ENCODE measurements around the gene PWWP2B.

The PWWP2B gene

DNA sequence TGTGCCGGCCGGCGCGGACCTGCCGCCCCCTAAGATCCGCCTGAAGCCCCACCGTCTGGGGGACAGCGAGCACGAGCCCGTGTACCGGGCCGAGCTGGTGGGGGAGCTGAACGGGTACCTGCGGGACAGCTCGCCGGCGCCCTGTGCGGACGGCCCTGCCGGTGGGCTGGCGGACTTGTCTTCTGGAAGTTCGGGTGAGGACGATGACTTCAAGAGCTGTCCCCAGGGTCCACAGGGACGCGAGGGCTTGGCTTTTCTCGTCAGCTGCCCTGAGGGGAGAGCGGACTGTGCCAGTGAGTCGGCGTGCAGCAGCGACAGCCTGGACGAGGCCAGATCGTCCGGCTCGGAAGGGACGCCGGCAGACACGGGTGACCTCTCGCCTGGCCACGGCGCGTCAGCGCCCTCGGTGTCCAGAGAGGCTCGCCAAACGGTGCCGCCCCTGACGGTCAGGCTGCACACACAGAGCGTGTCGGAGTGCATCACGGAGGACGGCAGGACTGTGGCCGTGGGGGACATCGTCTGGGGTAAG, 8.5 kb downstream of the PWWP2B start:
- H3K4me1 ChIP-seq: peaks cover 14% of the 10 kb centered on the region
- TF ChIP-seq, protein P1, sequence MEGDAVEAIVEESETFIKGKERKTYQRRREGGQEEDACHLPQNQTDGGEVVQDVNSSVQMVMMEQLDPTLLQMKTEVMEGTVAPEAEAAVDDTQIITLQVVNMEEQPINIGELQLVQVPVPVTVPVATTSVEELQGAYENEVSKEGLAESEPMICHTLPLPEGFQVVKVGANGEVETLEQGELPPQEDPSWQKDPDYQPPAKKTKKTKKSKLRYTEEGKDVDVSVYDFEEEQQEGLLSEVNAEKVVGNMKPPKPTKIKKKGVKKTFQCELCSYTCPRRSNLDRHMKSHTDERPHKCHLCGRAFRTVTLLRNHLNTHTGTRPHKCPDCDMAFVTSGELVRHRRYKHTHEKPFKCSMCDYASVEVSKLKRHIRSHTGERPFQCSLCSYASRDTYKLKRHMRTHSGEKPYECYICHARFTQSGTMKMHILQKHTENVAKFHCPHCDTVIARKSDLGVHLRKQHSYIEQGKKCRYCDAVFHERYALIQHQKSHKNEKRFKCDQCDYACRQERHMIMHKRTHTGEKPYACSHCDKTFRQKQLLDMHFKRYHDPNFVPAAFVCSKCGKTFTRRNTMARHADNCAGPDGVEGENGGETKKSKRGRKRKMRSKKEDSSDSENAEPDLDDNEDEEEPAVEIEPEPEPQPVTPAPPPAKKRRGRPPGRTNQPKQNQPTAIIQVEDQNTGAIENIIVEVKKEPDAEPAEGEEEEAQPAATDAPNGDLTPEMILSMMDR (IDR thresholded peaks at IDR 0.05; ENCODE audit: low read depth, low read length): no peak
- no peak overlapping the region for H3K4me3 ChIP-seq (ENCODE audit: low read depth, low read length)
- H3K27me3 ChIP-seq: no peaks in the 10 kb centered on the region
- H3K36me3 ChIP-seq: peaks cover 16% of the 10 kb centered on the region
- DNase-seq: no peak
- H3K9me3 ChIP-seq: no peaks in the 10 kb centered on the region

DNA sequence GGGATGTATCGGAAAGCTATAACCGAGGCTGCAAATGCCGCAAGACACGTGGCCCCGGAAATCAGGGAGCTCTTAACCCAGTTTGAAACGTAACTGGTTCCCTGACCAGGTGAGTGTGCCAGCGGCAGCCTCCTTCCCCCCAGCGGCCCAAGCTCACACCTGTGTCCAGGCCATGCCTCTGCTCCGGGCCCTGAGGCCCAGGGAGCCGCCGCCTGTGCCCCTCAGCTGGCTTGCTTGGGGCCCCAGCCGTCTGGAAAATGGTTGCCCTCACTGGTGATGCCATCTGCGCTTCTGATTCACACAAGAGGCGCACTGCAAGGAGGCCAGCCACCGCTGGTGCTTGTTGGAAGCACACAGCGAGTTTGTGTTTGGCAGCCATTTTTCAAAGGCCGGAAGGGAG, 9.2 kb downstream of the PWWP2B start:
- H3K9me3 ChIP-seq: no peaks in the 10 kb centered on the region
- no peaks in the 10 kb centered on the region for H3K27me3 ChIP-seq
- peaks cover 16% of the 10 kb centered on the region for H3K4me1 ChIP-seq
- H3K36me3 ChIP-seq: peaks cover 16% of the 10 kb centered on the region
- DNase-seq: no peak
- no peak overlapping the region for H3K4me3 ChIP-seq (ENCODE audit: low read depth, low read length)
- TF ChIP-seq, protein P1 (IDR thresholded peaks at IDR 0.05; ENCODE audit: low read depth, low read length): no peak

DNA sequence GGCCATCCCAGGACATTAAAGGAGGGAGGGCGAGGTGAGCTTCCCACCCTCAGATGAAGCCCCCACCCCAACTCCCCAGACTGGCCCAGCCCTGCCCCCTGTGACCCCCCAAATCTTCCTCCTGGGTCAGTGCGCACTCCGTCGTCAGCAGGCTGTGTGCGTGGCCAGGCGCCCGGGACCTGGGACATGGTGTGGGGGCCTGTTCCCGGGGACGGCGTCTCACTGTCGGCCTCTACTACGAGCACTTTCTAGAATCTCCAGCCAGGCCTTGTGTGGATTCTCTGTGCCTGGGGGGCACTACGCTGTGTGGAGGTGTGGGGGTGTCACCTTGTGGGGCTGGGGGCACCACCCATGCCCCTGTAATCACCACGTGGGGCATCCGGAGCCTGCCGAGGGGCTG, 9.8 kb downstream of the PWWP2B start:
- no peak for DNase-seq
- TF ChIP-seq, protein P1 (IDR thresholded peaks at IDR 0.05; ENCODE audit: low read depth, low read length): no peak
- H3K4me3 ChIP-seq (ENCODE audit: low read depth, low read length): no peak overlapping the region
- no peaks in the 10 kb centered on the region for H3K27me3 ChIP-seq
- H3K4me1 ChIP-seq: peaks cover 20% of the 10 kb centered on the region
- H3K36me3 ChIP-seq: peaks cover 16% of the 10 kb centered on the region
- H3K9me3 ChIP-seq: no peaks in the 10 kb centered on the region

GRCh38 chr10:132407243-132407746, 10.3 kb downstream of the PWWP2B start:
- TF ChIP-seq, protein P1 (IDR thresholded peaks at IDR 0.05; ENCODE audit: low read depth, low read length): no peak
- no peak overlapping the region for H3K4me3 ChIP-seq (ENCODE audit: low read depth, low read length)

DNA sequence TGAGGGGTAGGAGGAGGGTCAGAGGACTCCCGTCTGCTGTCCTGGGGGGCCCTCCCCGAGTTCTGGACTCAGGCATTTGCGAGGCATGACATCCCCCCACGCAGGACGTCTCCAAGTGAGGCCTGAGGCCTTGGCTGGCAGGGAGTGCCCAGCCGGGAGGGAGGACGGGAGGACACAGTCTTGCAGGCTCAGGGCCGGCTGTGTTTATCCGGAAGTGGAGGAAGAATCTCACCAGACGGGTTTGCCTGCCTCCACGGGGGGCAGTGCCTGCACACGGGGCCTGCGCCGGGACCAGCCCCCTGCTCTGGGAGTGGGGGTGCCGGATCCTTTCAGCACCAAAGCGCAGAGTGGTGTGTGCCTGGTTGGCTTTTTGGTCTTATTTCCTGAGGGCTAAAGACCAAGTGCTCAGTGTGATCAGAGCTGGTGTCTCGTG, 10.9 kb downstream of the PWWP2B start:
- Histone ChIP-seq H3K27me3 (no peaks in the 10 kb centered on the region), H3K4me3 (ENCODE audit: low read depth, low read length) (no peak overlapping the region), H3K9me3 (no peaks in the 10 kb centered on the region), H3K4me1 (peaks cover 31% of the 10 kb centered on the region), H3K36me3 (peaks cover 16% of the 10 kb centered on the region)
- no peak for DNase-seq
- TF ChIP-seq, protein P1 (IDR thresholded peaks at IDR 0.05; ENCODE audit: low read depth, low read length): no peak

More at GRCh38 chr10:132407243-132407746, 10.3 kb downstream of the PWWP2B start:
- peaks cover 26% of the 10 kb centered on the region for H3K4me1 ChIP-seq
- H3K27me3 ChIP-seq: no peaks in the 10 kb centered on the region
- H3K9me3 ChIP-seq: no peaks in the 10 kb centered on the region
- H3K36me3 ChIP-seq: peaks cover 16% of the 10 kb centered on the region
- DNase-seq: no peak

DNA sequence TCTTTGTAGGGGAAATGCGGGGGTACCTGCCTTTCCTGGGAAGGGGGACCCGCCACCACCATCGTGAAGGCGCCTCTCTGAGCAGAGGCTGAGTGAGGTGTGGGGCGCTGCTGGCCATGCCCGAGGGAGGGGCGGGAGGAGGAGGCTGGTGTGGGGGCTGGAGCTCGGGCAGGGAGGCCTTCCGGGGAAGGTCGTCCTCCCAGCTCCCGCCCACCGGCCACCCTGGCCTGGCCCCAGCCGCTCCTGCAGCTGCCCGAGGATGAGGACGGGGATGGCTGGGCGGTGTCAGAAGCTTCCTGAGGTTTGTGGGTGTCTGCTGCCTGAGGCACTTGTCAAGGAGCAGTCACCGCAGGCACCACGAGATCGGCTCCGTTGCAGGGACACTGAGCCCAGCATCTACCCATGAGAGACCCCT, 11.4 kb downstream of the PWWP2B start:
- DNase-seq: no peak

More for the DNA sequence above, 11.4 kb downstream of the PWWP2B start:
- Histone ChIP-seq H3K4me3 (ENCODE audit: low read depth, low read length) (no peak overlapping the region), H3K27me3 (no peaks in the 10 kb centered on the region), H3K36me3 (peaks cover 16% of the 10 kb centered on the region), H3K9me3 (no peaks in the 10 kb centered on the region), H3K4me1 (peaks cover 31% of the 10 kb centered on the region)
- TF ChIP-seq, protein P1 (IDR thresholded peaks at IDR 0.05; ENCODE audit: low read depth, low read length): no peak
